Measurements from ENCODE around the gene RBM33.
A peak's percentile ranks its signal among the peaks of the same experiment; 100 is the strongest.

The RBM33 gene, protein sequence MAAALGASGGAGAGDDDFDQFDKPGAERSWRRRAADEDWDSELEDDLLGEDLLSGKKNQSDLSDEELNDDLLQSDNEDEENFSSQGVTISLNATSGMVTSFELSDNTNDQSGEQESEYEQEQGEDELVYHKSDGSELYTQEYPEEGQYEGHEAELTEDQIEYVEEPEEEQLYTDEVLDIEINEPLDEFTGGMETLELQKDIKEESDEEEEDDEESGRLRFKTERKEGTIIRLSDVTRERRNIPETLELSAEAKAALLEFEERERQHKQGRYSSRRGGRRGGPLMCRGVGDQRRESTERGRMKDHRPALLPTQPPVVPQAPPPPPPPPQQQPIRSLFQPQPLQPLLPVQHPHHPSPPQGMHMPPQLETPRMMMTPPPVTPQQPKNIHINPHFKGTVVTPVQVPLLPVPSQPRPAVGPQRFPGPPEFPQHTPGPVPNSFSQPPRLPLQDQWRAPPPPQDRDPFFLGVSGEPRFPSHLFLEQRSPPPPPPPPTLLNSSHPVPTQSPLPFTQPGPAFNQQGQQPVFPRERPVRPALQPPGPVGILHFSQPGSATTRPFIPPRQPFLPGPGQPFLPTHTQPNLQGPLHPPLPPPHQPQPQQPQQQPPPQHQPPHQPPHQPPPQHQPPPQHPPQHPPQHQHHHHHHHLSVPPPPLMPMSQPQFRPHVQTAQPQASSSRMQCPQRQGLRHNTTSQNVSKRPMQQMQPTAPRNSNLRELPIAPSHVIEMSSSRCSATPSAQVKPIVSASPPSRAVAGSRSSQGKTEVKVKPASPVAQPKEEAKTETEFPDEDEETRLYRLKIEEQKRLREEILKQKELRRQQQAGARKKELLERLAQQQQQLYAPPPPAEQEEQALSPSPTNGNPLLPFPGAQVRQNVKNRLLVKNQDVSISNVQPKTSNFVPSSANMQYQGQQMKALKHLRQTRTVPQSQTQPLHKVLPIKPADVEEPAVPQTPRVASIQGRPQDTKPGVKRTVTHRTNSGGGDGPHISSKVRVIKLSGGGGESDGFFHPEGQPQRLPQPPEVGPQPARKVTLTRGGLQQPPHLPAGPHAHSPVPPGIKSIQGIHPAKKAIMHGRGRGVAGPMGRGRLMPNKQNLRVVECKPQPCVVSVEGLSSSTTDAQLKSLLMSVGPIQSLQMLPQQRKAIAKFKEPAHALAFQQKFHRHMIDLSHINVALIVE

DNA sequence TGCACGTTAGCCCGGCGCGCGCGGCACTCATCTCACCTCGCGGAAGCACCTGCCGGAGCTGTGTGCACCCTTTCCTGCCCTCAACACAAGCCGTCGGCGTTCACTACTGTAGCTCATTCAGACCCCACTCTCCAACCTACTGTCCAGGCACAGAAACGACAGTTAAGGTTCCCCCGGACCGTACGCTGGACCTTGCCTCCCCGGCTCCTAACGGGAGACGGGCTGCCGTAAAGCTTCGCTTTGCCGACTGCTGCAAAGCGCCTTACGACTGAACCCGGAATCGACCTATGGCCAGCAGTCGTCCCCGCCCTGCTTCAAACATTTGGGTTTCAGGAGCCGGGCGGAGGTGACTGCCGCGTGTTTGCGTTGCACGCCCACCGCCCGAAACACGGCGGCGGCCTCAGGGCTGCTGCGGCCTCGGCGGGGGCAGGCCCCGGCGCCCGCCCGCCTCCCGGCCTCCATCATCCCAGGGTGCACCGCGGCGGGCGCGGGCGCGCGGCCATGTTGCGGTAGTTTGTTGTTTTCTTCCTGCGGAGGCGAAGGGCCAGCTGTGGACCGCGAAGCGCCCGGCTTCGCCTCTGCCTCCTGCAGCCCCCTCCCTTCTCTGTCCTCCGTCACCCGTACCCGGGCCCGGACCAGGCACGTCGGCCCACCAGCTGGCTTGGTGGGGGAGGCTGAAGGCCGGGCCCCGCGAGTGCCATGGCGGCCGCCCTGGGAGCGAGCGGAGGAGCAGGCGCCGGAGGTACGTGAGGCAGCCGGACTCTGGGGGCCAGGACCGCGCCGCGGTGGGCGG, at the start of gene RBM33:
RBM33 (plus strand) TSS at position 484 of the 793 bp plus-strand sequence; CDS start at position 700, 216 bp downstream.
- peak within 1 kb of the TSS; percentile 90 to 94 for H3K4me3 Mint-ChIP-seq
- DNase-seq (peak; percentile 84 to 89), ATAC-seq (peak; percentile 92)
- no peaks in the 10 kb centered on the region for H3K27me3 Mint-ChIP-seq
- H3K9me3 Mint-ChIP-seq = peaks cover 8 to 15% of the 10 kb centered on the region in 2 donors
- H3K27ac Mint-ChIP-seq = peak within 1 kb of the TSS; percentile 99
- H3K4me1 Mint-ChIP-seq = peaks cover 49% of the 10 kb centered on the region

DNA sequence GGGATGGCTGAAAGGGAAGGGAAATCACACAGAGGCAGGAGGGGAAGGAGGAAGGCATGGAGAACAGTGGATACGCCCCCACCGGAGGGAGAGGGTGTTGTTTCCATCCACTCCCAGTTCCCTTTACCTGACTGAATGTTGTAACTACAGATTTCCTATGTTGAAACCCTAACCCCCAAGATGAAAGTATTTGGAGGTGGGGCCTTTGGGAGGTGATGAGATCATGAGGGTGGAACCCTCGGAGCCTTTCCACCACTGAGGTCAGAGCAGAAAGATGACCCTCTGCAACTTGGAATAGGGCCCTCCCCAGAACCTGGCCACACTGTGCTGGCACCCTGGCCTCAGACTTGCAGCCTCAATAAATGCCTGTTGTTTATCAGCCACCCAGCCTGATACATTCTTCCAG, 49.5 kb upstream of the RBM33 start:
- peaks cover 78% of the 10 kb centered on the region for H3K27me3 Mint-ChIP-seq
- no peak overlapping the region for H3K4me3 Mint-ChIP-seq
- H3K27ac Mint-ChIP-seq = no peak overlapping the region
- ATAC-seq (no peak), DNase-seq (no peak)
- peaks cover 11% of the 10 kb centered on the region for H3K4me1 Mint-ChIP-seq
- no peaks in the 10 kb centered on the region for H3K9me3 Mint-ChIP-seq

DNA sequence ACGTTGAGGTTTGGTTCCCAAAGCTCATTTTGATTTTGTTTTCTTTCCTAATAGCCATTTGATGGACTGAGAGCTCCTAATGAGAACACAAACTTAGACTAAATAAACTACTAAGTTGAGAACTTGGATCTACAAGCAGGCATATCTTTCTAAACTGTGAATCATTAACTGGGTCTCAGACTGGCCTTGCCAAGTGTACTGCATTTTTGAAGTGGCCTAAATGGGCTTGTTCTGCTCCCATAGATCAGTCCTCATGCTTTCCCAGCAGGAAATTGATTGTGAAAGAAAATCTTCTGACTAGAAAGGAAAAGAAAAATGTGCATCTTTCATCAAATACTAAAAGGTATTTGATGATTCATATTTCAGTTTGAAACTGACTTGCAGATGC, 46.7 kb upstream of the RBM33 start:
- peaks cover 11% of the 10 kb centered on the region for H3K4me1 Mint-ChIP-seq
- H3K27me3 Mint-ChIP-seq = peaks cover 90% of the 10 kb centered on the region
- H3K27ac Mint-ChIP-seq = no peak overlapping the region
- H3K4me3 Mint-ChIP-seq = no peak overlapping the region
- DNase-seq (no peak), ATAC-seq (no peak)
- no peaks in the 10 kb centered on the region for H3K9me3 Mint-ChIP-seq

DNA sequence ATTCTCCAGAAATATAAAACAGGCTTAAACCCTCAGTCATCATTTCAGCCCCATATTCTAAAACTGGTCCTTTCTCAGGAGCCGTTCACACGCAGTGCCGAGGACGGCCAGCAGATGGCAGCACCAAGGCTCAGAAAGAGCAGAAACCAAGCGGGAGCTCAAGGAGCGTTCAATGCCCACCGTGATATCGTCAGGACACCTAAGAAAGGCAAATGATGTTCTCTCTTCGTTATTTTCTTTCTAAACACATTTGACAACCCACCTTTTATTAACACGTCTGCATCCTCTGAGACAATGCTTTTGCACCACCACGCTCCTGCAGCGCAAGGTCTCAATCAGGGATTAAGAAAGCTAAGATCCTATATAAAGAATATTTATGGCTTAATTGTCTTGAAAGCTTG, 45.7 kb upstream of the RBM33 start:
- Mint-ChIP-seq H3K4me3 (no peak overlapping the region), H3K9me3 (no peaks in the 10 kb centered on the region), H3K4me1 (peaks cover 17% of the 10 kb centered on the region), H3K27ac (no peak overlapping the region), H3K27me3 (peaks cover 92% of the 10 kb centered on the region)
- peak; percentile 79 to 84 for DNase-seq
- ATAC-seq = peak; percentile 84

DNA sequence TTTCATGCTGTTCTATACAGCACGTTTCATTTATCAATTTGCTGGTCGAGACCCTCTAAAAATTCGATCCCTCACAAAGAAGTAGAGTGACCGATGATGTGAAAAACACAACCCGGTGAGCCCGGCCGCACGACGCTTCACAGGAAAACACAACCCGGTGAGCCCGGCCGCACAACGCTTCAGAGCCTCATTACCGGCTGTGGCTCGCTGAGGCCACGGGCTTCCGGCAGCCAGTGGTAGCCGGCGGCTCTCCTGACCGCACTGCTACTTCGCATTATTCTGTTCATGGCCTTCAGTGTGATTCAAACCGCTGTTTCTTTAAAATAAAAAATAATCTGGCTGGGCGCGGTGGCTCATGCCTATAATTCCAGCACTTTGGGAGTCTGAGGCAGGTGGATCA, 42.3 kb upstream of the RBM33 start:
- Mint-ChIP-seq H3K27me3 (peaks cover 62% of the 10 kb centered on the region), H3K9me3 (no peaks in the 10 kb centered on the region), H3K27ac (no peak overlapping the region), H3K4me3 (no peak overlapping the region), H3K4me1 (peaks cover 17% of the 10 kb centered on the region)
- no peak for ATAC-seq
- DNase-seq = no peak

DNA sequence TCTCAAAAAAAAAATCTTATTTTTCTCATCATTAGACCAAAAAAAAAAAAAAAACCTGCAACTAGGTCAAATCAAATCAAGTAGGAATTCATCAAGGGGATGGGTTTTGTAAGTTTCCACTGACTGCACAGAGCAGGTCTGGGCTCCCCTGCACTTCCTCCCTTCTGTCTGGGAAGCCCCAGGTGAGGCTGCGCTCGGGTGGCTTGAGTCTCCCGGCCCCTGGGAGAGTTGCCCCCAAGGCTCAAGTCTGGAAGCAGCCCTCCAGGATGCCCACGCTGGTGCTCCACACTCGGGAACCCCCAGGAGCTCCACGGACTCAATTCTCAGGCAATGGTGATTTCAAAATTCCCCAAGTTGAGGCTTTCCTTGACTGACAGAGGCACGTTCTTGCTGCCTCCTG, 41.7 kb upstream of the RBM33 start:
- Mint-ChIP-seq H3K27me3 (peaks cover 57% of the 10 kb centered on the region), H3K27ac (peak overlapping the region in 1 of 2 donors; percentile 46), H3K9me3 (no peaks in the 10 kb centered on the region), H3K4me3 (no peak overlapping the region), H3K4me1 (peaks cover 17% of the 10 kb centered on the region)
- ATAC-seq (no peak), DNase-seq (no peak)

DNA sequence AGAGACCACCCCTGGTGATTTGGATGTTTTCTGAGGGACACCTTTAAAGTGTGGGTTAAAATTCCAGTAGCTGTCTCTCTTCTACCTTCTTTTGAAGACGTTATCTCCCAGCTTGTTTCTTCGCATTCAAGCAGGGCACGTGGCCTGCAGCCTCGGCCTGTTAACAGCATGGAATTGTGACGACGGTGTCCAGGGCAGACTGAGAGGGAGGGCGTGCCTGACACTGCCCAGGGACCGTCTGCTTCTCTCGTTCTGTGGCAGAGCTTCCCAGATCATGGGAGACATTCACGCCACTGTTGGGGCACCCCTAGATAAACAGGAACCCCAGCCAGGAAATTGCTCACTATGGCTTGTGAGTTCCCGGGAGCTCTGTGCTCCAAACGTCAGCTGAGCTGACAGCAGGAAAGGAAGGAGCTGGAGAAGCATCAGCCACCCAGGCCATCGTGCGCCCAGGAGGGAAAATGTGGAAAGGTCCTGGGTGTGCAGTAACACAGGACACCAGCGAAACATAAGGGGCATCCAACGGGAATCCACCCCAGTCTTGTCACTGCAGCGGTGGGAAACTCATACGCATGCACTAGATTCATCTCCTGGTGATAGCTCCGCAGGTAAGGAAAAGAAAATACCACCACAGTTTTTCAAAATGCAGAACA, 41.1 kb upstream of the RBM33 start:
- H3K4me1 Mint-ChIP-seq = peaks cover 15% of the 10 kb centered on the region
- no peaks in the 10 kb centered on the region for H3K9me3 Mint-ChIP-seq
- ATAC-seq (no peak), DNase-seq (no peak)
- no peak overlapping the region for H3K4me3 Mint-ChIP-seq
- peak overlapping the region in 1 of 2 donors; percentile 46 for H3K27ac Mint-ChIP-seq
- peaks cover 53% of the 10 kb centered on the region for H3K27me3 Mint-ChIP-seq

DNA sequence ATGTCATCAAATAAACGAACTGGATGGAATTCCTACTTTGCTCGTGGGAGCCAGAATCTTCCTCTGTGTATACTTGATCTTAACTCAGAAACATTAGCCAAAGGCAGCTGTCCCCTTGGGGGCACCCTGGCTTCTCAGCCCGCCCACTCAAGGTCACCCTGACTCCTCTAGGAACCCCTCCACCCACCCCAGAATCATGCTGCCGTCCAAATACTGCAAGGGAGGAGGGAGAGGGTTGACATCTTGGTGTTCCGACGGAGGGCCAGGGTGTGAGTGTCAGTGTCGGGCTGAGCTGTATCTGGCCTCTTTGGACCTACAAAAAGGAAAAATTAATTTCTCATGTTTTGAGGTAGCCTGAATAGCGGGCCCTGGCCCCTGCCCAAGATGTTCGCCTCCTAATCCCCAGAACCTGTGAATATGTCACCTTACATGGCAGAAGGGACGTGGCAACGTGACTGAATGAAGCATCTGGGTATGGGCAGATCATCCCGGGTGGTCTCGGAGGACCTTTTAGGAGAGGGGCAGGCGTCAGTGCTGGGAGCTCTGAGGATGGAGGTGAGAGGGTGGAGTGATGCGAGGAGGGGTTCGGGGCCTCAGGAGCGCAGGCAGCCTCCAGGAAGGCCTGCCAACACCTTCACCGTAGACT, 40.5 kb upstream of the RBM33 start:
- peaks cover 8% of the 10 kb centered on the region for H3K4me1 Mint-ChIP-seq
- no peaks in the 10 kb centered on the region for H3K9me3 Mint-ChIP-seq
- no peak overlapping the region for H3K27ac Mint-ChIP-seq
- H3K27me3 Mint-ChIP-seq = peaks cover 47% of the 10 kb centered on the region
- H3K4me3 Mint-ChIP-seq = no peak overlapping the region
- DNase-seq = no peak
- ATAC-seq = no peak

DNA sequence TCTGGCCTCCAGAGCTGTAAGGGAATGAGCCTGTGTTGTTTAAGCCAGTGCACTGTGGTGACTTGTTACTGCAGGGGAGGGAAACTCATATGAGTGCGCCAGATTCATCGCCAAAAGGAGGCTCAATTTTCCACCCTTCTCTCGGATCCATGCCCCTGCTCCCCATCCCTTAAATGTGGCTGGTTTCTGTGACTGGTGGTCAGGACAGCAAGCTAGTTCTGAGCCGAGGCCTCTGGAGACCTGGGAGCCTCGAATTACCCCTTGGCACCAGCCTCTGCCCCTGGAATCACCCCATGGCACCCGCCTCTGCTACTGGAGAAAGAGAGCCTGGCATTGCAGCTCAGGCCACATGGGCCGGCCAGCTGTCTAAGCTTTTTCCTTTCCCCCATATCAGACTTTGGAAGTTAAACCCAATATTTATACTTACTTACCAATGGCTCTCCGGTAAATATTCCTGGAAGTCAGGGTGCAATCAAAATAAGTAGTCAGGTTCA, 39.9 kb upstream of the RBM33 start:
- H3K9me3 Mint-ChIP-seq = no peaks in the 10 kb centered on the region
- no peak for ATAC-seq
- peaks cover 41% of the 10 kb centered on the region for H3K27me3 Mint-ChIP-seq
- H3K27ac Mint-ChIP-seq = no peak overlapping the region
- no peak overlapping the region for H3K4me3 Mint-ChIP-seq
- DNase-seq = no peak
- H3K4me1 Mint-ChIP-seq = peaks cover 6% of the 10 kb centered on the region

DNA sequence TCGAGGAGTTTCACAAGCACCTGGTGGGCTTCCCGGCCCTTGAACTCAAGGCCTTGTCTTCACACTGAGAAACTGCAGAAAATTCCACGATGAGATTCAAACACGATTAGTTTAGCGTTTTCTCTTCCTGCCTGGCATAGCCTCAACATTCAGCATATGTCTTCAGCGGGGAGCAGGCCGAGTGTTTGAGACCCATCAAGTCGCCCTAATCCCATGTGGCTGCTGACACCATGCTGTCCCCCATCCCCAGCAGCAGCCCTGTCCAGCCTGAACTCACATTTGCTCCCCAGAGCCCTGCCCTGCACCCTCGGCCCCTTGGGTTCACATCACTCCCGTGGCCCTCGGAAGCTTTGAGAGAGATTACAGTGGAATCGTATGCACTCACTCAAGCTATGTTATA, 35.3 kb upstream of the RBM33 start:
- H3K4me3 Mint-ChIP-seq = no peak overlapping the region
- H3K4me1 Mint-ChIP-seq = no peaks in the 10 kb centered on the region
- ATAC-seq = no peak
- no peak overlapping the region for H3K27ac Mint-ChIP-seq
- peaks cover 13% of the 10 kb centered on the region for H3K27me3 Mint-ChIP-seq
- no peak for DNase-seq
- no peaks in the 10 kb centered on the region for H3K9me3 Mint-ChIP-seq

DNA sequence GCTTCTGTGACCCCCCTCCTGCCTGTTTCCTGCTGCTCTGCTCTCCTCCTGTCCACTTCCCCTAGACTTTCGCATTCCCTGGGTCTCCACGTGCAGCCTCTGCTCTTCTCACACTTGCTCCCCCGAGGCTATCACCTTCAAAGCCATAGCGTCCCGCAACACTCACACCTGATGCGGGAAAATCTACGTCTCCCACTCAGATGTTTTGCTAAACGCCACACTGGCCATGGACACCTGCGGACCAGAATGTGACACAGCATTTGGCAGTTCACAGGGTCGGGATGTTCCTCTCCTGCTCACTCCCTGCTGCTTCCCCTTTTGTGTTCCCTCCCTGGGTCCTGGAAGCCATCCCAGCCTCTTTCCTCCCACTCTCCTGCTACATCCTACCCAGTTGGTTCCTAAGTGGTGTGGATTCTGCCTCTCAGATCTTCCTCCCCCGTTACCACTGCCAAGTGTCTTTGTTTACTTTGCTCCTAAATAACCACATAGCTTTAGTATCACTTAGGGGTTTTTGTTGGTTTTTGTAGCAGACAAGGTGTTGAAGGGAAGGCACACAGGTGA, 33.7 kb upstream of the RBM33 start:
- peaks cover 13% of the 10 kb centered on the region for H3K27me3 Mint-ChIP-seq
- H3K9me3 Mint-ChIP-seq = peaks cover 8 to 12% of the 10 kb centered on the region in 2 donors
- H3K4me3 Mint-ChIP-seq = no peak overlapping the region
- ATAC-seq (no peak), DNase-seq (no peak)
- no peaks in the 10 kb centered on the region for H3K4me1 Mint-ChIP-seq
- H3K27ac Mint-ChIP-seq = peak overlapping the region in 1 of 2 donors; percentile 49

DNA sequence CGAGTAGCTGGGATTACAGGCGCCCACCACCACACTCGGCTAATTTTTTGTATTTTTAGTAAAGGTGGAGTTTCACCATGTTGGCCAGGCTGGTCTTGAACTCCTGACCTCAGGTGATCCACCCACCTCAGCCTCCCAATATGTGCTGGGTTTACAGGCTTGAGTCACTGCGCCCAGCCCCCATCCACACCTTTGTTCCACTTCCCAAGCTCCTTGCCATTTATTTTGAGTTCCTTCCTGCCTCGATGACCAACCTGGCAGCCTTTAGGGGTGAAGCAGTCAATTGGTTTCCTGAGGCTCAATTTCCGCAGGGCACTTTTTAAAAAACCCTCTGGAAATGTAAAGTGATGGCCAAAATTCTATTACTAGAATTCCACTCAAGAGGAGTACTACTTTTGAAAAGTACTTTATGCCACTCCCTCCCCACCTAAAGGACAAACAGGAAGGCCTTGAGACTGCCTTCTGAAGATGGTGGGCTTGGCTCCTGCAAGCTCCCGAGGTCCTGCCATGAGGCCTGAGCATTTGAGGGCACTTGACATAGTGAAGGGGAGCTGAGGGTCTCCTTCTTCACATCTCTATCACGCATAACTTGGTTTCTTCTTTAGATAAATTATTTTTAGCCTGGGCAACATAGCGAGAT, 32.5 kb upstream of the RBM33 start:
- H3K4me1 Mint-ChIP-seq = no peaks in the 10 kb centered on the region
- peak overlapping the region in 1 of 2 donors; percentile 8 for H3K27ac Mint-ChIP-seq

DNA sequence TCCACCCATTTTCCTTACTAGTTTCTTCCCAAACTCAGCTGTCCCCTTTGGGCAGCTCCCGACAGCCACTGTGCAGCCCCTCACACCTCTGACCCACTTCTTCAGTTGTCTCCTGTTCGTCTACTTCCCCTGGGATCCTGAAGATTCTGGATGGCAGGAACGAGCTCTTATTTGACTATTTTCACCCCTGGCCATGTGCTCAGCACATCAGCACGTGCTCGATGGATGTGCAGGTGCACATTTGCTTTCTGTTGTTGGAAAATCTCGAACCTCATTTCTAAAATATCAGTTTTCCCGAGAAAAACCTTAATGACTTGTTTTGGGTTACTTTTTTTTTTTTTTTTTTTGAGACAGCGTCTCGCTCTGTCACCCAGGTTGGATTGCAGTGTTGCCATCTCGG, 31.8 kb upstream of the RBM33 start:
- DNase-seq = no peak
- H3K27me3 Mint-ChIP-seq = peaks cover 13% of the 10 kb centered on the region
- no peak overlapping the region for H3K27ac Mint-ChIP-seq
- ATAC-seq = no peak
- H3K9me3 Mint-ChIP-seq = peaks cover 16 to 23% of the 10 kb centered on the region in 2 donors
- no peak overlapping the region for H3K4me3 Mint-ChIP-seq
- no peaks in the 10 kb centered on the region for H3K4me1 Mint-ChIP-seq

More for the DNA sequence above, 32.5 kb upstream of the RBM33 start:
- DNase-seq (no peak), ATAC-seq (no peak)
- H3K9me3 Mint-ChIP-seq = peaks cover 11 to 20% of the 10 kb centered on the region in 2 donors
- H3K4me3 Mint-ChIP-seq = no peak overlapping the region
- peaks cover 13% of the 10 kb centered on the region for H3K27me3 Mint-ChIP-seq

Measured in stimulated activated naive CD8-positive, alpha-beta T cell treated with anti-CD3 and anti-CD28 coated beads, Interleukin-15, amount 100 ng/mL, for 72 hours (primary cell).